ENCODE data around the gene RNPS1. TPM values are rescaled to one million over a fixed set of nuclear protein-coding genes. Genes with fewer than 3 reads are reported as not detected.
"Not testable (repeated sequence)": the region's sequence is repeated elsewhere in the genome, so short reads cannot be mapped to it uniquely, and the experiment has no call there.

RNPS1 gene
- total RNA-seq, 2 experiments from 2014 or later, result 292 to 294 TPM

DNA sequence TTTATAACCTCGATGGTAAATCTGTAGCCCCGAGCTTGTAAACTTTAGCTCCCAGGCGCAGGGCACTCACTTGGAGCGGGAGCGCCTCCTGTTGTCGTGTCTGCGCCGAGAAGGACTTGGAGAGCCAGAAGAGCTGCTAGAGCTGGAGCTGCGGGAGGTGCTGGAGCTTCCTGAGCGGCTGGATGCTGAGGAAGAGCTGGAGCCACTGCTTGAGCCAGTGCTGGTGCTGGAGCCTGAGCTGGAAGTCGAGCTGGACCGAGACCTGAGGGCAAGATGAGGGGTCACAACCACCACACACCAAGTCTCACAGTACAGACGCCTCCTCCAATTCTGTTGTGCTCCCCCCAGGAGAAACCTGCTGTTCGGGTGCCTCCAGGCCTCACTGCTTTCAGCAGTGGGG lies 4.9 kb downstream of the RNPS1 start:
- H3K4me1 Mint-ChIP-seq (ENCODE audit: low read depth), result peaks cover 26% of the 10 kb centered on the region
- H3K4me3 Mint-ChIP-seq; H3K27ac Mint-ChIP-seq; H3K27me3 Mint-ChIP-seq; DNase-seq; H3K9me3 Mint-ChIP-seq; intact Hi-C loops (cut with micrococcal nuclease): not testable (repeated sequence)
- ChIA-PET CTCF (interaction anchor here (1.1 to 1.4 kb wide), 2 partner anchors 12 to 82 kb away, joined by 4 to 5 read pairs; partner anchors contain the start of gene ECI1), POLR2A (interaction anchor here (1.5 to 2.7 kb wide), 2 partner anchors 12 to 48 kb away, joined by 5 to 13 read pairs; partner anchors contain the start of genes ECI1 and PGP)
- H3K36me3 Mint-ChIP-seq, result peaks cover 70% of the 10 kb centered on the region

DNA sequence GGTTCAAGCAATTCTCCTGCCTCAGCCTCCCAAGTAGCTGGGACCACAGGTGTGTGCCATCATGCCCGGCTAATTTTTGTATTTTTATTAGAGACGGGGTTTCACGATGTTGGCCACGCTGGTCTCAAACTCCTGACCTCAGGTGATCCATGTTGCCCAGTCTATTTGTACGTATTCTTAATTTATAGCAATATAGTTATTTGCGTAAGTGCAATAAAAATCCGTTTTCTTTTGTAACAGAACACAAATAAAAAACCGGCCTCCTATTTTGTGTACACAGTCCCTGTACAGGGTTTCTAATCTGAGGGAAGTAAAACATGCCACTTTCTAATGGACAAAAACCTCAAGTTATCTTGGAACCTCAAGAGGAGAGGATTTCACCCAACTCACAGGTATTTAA lies 7.7 kb downstream of the RNPS1 start:
- intact Hi-C loops (cut with micrococcal nuclease), result no loop called here
- peaks cover 9% of the 10 kb centered on the region for H3K4me1 Mint-ChIP-seq (ENCODE audit: low read depth)
- POLR2A ChIA-PET, result interaction anchor here (0.7 kb wide), 1 partner anchor 10 kb away, joined by 3 read pairs; no protein-coding TSS in a partner anchor
- H3K36me3 Mint-ChIP-seq, result peaks cover 78% of the 10 kb centered on the region
- H3K27me3 Mint-ChIP-seq, result no peaks in the 10 kb centered on the region
- CTCF ChIA-PET, result no interaction called here
- no peak for DNase-seq
- H3K4me3 Mint-ChIP-seq, result no peak overlapping the region
- H3K27ac Mint-ChIP-seq, result no peak overlapping the region
- H3K9me3 Mint-ChIP-seq, result no peaks in the 10 kb centered on the region

- H3K36me3 Mint-ChIP-seq, result peaks cover 74% of the 10 kb centered on the region
- H3K27ac Mint-ChIP-seq; CTCF ChIA-PET; H3K4me1 Mint-ChIP-seq (ENCODE audit: low read depth); intact Hi-C loops (cut with micrococcal nuclease); DNase-seq; H3K4me3 Mint-ChIP-seq; H3K9me3 Mint-ChIP-seq; H3K27me3 Mint-ChIP-seq: not testable (repeated sequence)
- POLR2A ChIA-PET, result interaction anchor here (1.2 kb wide), 1 partner anchor 11 kb away, joined by 3 read pairs; no protein-coding TSS in a partner anchor
Measured at GRCh38 chr16:2258530-2258929, 9.4 kb downstream of the RNPS1 start.

GRCh38 chr16:2257726-2258125 lies 10.2 kb downstream of the RNPS1 start:
- no peak for DNase-seq
- Mint-ChIP-seq H3K27me3 (no peaks in the 10 kb centered on the region), H3K27ac (no peak overlapping the region), H3K36me3 (peaks cover 72% of the 10 kb centered on the region), H3K4me3 (no peak overlapping the region), H3K9me3 (no peaks in the 10 kb centered on the region), H3K4me1 (ENCODE audit: low read depth) (no peaks in the 10 kb centered on the region)
- ChIA-PET POLR2A (interaction anchor here (1.2 kb wide), 1 partner anchor 10 kb away, joined by 3 read pairs; no protein-coding TSS in a partner anchor), CTCF (no interaction called here)
- intact Hi-C loops (cut with micrococcal nuclease), result no loop called here

- Mint-ChIP-seq H3K4me1 (ENCODE audit: low read depth) (peaks cover 4% of the 10 kb centered on the region), H3K9me3 (no peaks in the 10 kb centered on the region), H3K27me3 (no peaks in the 10 kb centered on the region), H3K36me3 (peaks cover 63% of the 10 kb centered on the region), H3K27ac (peak overlapping the region; percentile 30), H3K4me3 (no peak overlapping the region)
- intact Hi-C loops (cut with micrococcal nuclease), result no loop called here
- CTCF ChIA-PET, result no interaction called here
- DNase-seq, result no peak
- POLR2A ChIA-PET, result no interaction called here
Measured at GRCh38 chr16:2256531-2257140, 11.3 kb downstream of the RNPS1 start.

GRCh38 chr16:2253293-2253692 lies 14.6 kb downstream of the RNPS1 start:
- ChIA-PET CTCF (interaction anchor here (4.0 kb wide), 1 partner anchor 58 kb away, joined by 31 read pairs; the partner anchor contains the start of gene CASKIN1), POLR2A (interaction anchor here (0.8 to 2.2 kb wide), 3 partner anchors 29 to 48 kb away, joined by 3 to 6 read pairs (median 3); partner anchors contain the start of gene MLST8)
- peaks cover 43% of the 10 kb centered on the region for H3K36me3 Mint-ChIP-seq
- no peaks in the 10 kb centered on the region for H3K9me3 Mint-ChIP-seq
- H3K4me1 Mint-ChIP-seq (ENCODE audit: low read depth), result peaks cover 10% of the 10 kb centered on the region
- H3K27ac Mint-ChIP-seq, result peak overlapping the region; percentile 58
- intact Hi-C loops (cut with micrococcal nuclease), result loop anchor here (5.0 kb wide), 1 partner anchor 46 kb away; the partner anchor contains the start of gene MLST8
- no peak for DNase-seq
- no peak overlapping the region for H3K4me3 Mint-ChIP-seq
- H3K27me3 Mint-ChIP-seq, result no peaks in the 10 kb centered on the region

DNA sequence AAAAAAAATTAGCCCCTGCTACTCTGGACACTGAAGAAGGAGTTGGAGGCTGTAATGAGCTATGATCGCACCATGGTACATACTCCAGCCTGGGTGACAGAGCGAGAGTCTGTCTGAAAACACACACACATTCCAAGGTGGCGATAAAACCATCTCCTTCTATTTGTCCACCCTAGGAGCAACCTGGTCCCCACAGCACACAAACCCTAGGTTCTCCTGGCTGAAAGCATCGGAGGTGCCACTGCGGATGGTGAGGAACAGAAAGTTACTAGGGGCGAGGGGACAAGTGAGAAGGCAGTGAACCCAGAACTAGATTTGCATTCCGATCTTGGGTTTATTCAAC lies 15.1 kb downstream of the RNPS1 start:
- H3K4me1 Mint-ChIP-seq (ENCODE audit: low read depth), result peaks cover 10% of the 10 kb centered on the region
- H3K27ac Mint-ChIP-seq, result peak overlapping the region; percentile 58
- no peaks in the 10 kb centered on the region for H3K9me3 Mint-ChIP-seq
- POLR2A ChIA-PET, result interaction anchor here (0.8 to 3.1 kb wide), 8 partner anchors 9 to 58 kb away, joined by 3 to 13 read pairs (median 5); partner anchors contain the start of gene MLST8
- DNase-seq, result no peak
- CTCF ChIA-PET, result interaction anchor here (0.7 to 4.0 kb wide), 5 partner anchors 27 to 355 kb away, joined by 3 to 31 read pairs (median 3); partner anchors contain the start of gene CASKIN1
- H3K4me3 Mint-ChIP-seq, result no peak overlapping the region
- H3K27me3 Mint-ChIP-seq, result no peaks in the 10 kb centered on the region
- peaks cover 38% of the 10 kb centered on the region for H3K36me3 Mint-ChIP-seq
- intact Hi-C loops (cut with micrococcal nuclease), result loop anchor here (5.0 kb wide), 1 partner anchor 45 kb away; the partner anchor contains the start of gene MLST8

DNA sequence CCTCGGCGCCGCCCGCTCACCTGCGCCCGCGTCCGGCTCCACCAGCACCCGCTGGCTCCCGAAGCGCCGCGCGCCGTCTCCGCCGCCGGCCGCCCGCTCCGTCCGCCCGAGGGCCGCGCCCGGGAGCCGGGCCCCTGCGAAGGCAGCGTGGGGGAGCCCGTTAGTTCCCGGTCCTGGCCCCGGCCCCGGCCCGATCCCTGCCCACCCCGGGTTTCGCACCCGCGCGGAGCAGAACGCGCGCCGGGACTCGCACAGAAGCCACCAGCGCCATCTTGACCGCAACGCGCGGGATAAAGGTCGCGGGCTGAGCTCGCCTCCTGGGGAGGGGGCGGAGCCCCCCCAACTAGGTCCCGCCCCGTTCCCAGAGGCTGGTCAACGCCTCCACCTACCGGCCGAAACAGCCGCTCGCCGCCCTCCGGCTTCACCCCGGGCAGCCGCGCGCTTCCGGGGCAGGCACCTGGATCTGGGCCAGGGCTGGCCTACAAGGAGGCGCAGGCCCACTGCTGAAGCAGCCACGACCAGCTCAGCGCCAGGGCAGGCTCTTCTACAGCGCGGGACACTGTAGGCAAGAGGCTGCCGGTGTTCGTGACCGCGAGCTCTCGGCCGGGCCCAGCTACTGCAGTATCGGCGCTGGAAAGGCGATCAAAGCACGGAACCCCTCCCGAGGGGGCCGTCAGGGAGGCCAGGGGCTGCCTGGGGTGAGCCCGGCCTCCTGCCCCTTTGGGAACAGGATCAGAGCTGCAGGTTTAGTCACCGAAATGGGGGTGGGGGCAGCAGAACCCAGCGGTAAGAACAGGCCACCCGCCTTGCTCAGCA lies 16.4 kb downstream of the RNPS1 start, which contains the start of gene ECI1:
Gene ECI1 (minus strand): TSS at position 292 of the 816 bp plus-strand sequence. CDS start 21 bp downstream, at position 271.
- H3K9me3 Mint-ChIP-seq, result no peaks in the 10 kb centered on the region
- no peaks in the 10 kb centered on the region for H3K27me3 Mint-ChIP-seq
- H3K36me3 Mint-ChIP-seq, result peaks cover 27% of the 10 kb centered on the region
- intact Hi-C loops (cut with micrococcal nuclease), result loop anchor here (2.0 to 5.0 kb wide), 3 partner anchors 17 to 44 kb away; partner anchors contain the start of genes E4F1, MLST8 and RNPS1
- peak; percentile 92 for DNase-seq
- peak within 1 kb of the TSS; percentile 89 for H3K27ac Mint-ChIP-seq
- H3K4me3 Mint-ChIP-seq, result peak within 1 kb of the TSS; percentile 88
- H3K4me1 Mint-ChIP-seq (ENCODE audit: low read depth), result peaks cover 10% of the 10 kb centered on the region
- POLR2A ChIA-PET, result interaction anchor here (0.5 to 3.1 kb wide), 12 partner anchors 10 to 264 kb away, joined by 3 to 13 read pairs (median 4); partner anchors contain the start of genes E4F1, MLST8, PGP and TEDC2
- CTCF ChIA-PET, result interaction anchor here (0.6 to 4.0 kb wide), 12 partner anchors 12 to 264 kb away, joined by 3 to 31 read pairs (median 4); partner anchors contain the start of genes ABCA3, CASKIN1 and PGP

GRCh38 chr16:2250652-2251295 lies 17.2 kb downstream of the RNPS1 start:
- DNase-seq, result peak; percentile 49
- ChIA-PET CTCF (interaction anchor here (0.6 to 4.0 kb wide), 11 partner anchors 12 to 251 kb away, joined by 3 to 31 read pairs (median 4); partner anchors contain the start of genes ABCA3, CASKIN1 and PGP), POLR2A (interaction anchor here (0.6 to 3.1 kb wide), 9 partner anchors 9 to 209 kb away, joined by 3 to 13 read pairs (median 4); partner anchors contain the start of genes E4F1, MLST8 and TEDC2)
- H3K4me3 Mint-ChIP-seq, result peak overlapping the region; percentile 88
- intact Hi-C loops (cut with micrococcal nuclease), result loop anchor here (2.0 to 5.0 kb wide), 3 partner anchors 18 to 43 kb away; partner anchors contain the start of genes E4F1, MLST8 and RNPS1
- no peaks in the 10 kb centered on the region for H3K27me3 Mint-ChIP-seq
- H3K4me1 Mint-ChIP-seq (ENCODE audit: low read depth), result peaks cover 10% of the 10 kb centered on the region
- peak overlapping the region; percentile 89 for H3K27ac Mint-ChIP-seq
- H3K36me3 Mint-ChIP-seq, result peaks cover 21% of the 10 kb centered on the region
- no peaks in the 10 kb centered on the region for H3K9me3 Mint-ChIP-seq

- H3K27ac Mint-ChIP-seq, result no peak overlapping the region
- no peaks in the 10 kb centered on the region for H3K27me3 Mint-ChIP-seq
- intact Hi-C loops (cut with micrococcal nuclease), result no loop called here
- no peak overlapping the region for H3K4me3 Mint-ChIP-seq
- peaks cover 6% of the 10 kb centered on the region for H3K4me1 Mint-ChIP-seq (ENCODE audit: low read depth)
- H3K9me3 Mint-ChIP-seq, result no peaks in the 10 kb centered on the region
- H3K36me3 Mint-ChIP-seq, result peaks cover 3% of the 10 kb centered on the region
- POLR2A ChIA-PET, result no interaction called here
- CTCF ChIA-PET, result no interaction called here
- no peak for DNase-seq
Measured at GRCh38 chr16:2246301-2246885, 21.5 kb downstream of the RNPS1 start.
